ENCODE measurements around the gene NUP210.
A peak's percentile ranks its signal among the peaks of the same experiment; 100 is the strongest.

Gene NUP210

DNA sequence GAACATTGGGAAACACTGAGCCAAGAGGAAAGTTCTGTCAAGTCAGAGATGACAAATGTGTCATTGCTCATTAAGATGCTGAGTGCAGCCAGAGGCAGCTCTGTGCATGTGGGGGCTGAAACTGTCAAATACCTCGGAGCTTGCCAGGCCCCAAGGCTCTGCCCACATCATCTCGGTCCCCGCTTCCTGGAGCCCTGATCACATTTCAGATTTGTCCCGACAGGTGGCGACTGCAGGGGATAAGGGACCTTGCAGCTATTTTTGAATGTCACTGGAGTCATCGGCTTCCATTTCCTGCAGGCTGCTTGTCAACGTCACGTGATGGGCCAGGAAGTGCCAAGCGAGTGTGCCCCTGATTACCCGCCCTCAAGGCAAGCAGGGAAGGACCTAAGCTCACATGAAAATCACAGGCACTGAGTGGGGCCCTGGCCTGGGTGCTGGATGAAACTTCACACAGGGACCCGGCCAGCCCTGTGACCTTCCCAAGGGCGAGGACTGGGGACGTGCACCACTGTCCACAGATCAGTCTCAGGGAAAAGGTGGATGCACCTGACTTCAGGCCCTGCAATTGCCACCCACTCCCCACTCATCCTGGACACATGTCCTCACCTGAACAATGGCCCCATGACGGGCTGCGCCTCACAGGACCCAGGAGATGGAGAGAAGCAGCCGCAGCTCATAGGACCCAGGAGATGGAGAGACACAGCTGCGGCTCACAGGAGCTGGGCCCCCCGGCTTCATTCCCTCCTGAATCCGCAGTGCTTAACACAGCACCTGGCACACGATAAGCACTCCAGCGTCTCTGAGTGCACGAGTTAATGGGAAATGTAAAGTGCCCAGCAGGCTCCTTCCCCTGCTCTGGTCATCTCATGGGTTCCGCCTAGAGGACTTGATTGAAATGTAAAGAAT, 73.4 kb downstream of the NUP210 start:
- peak; percentile 4 for DNase-seq

DNA sequence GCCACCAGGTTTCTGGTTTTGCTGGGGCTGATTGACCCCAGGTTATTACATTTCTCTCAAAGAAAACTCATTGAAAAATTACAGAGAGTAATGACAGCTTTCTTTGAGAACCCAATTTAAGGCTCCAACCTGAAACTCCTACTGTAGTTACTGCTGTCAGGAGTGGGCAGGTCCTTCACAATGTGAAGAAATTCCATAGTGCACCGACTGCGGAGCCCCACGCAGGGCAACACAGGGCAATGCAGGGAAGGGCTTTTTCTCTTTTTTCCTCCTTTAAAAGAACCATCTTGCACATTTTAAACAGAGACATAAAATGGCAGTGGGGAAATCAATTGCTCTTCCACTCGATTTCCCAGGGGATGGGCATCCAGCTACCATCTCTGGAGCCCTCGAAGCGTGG, 74.3 kb downstream of the NUP210 start:
- DNase-seq: no peak

DNA sequence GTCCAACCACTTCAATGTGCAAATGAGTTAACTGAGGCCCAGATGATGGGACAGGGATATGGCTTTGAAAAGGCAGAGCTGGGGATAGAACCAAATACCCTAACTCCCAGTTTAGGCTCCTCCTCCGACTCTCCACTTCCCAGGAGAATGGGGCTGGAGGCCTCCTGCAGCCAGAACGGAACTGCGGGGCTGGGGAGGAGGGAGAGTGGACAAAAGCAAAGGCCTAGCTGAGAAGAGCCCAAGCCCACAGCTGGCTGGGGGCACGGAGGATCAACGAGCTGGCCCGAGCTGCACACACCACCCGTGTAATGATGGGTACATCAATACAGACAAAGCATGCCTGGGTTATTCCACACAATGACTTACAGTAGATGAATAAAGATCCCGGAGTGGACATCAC, 74.8 kb downstream of the NUP210 start:
- no peak for DNase-seq

DNA sequence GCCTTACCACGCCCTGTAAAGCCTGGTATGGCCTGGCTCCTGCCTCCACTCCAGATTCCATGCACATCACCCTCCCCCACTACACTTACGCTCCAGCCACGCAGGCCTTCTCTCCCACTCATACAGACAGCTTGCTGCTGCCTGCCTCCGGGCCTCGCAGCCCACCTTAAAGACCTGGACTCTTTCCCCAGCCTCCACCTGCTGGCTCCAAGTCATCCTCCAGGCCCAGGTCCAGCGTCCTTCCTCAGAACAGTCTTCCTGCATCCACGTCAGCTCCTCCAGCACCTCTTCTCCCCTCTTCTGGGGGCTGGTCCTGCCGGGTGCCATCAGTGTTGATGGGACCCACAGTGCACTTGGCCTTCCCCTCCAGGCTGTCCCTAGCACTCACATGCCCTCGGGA, 75.5 kb downstream of the NUP210 start:
- no peak for DNase-seq

DNA sequence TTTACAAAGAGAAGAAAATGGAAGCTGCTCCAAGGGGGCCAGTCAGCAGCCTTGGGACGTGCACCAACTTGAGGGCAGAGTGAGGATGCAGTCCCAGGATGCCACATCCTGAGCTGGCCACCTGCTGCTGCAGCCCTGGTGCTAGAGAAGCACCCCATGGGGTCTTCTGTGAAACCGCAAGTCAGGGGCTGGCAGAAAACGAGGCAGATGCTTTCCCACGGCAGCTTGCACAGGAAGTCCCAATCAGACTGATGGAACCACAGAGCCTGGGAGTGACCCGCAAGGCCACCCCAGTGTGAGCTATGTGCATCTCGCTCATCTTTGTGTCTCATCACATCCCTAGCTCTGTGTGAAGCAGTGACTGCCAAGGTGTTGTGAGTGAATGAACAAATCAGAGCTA, 76.5 kb downstream of the NUP210 start:
- no peak for DNase-seq

DNA sequence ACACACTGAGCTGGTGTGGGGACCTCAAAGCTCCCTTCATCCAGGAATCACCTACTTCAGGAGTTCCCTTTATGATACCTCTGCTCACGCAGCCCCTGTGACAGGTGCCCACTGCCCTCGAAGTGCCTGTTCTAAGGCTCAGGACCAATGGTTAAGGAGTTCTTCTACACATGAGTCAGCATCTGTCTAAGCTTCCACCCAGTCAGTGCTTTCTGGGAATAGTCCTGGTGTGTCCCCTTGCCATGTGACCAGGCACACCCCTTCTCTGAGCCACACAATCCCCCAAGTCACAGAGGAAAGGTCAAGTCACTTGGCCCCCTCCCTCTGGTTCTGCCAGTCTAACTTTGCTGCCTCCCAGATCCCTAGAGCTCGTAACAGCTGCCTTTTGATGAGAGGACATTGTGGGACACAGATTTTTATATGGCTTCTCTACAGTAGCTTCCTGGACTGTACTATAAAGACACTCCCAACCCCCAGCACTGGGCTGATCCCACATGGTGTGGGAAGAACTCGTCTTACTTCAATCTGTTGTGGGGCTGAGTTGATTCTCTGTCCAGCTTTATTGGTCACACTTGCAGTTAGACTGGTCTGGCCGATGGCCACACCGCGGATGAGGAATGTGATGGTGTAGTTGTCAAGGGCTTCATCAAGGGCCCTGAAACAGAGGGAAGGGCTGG, 78.8 kb downstream of the NUP210 start:
- DNase-seq: no peak

DNA sequence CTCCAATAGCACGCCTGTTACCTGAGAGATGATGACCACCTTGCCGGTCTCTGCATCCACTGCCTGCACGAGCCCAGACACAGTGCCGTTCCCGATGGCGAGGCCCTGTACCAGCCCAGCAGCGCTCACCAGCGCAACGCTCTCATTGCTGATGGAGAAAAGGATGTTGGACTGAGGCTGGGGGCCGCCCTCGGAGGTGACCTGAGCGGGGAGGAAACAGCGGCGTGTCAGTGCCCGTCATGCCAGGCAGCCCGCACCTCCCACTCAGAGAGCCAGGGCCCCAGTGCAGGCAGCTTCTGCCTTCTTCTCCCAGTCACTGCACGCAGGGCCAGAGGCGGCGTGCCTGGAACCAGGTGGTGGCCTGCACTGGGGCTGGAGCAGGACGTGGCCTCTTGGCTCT, 80.3 kb downstream of the NUP210 start:
- no peak for DNase-seq

DNA sequence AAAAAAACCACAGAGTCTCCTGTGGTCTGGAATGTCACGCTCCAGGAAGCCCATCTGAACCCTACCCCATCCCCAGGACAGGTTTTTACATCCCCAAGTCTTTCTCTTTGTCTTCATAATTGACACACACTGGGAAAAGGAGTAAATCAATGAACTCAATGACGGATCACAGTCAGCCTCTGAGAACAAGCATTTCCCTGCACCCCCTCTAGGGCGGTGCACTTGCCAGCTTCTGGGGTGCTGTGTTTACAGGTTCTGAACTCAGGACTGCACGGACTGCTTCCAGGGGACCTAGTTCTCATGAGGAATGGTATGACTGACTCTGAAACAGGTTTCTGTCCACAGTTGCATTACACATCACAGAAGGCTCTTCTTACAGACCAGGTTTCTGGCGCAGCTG, 81.1 kb downstream of the NUP210 start:
- no peak for DNase-seq

DNA sequence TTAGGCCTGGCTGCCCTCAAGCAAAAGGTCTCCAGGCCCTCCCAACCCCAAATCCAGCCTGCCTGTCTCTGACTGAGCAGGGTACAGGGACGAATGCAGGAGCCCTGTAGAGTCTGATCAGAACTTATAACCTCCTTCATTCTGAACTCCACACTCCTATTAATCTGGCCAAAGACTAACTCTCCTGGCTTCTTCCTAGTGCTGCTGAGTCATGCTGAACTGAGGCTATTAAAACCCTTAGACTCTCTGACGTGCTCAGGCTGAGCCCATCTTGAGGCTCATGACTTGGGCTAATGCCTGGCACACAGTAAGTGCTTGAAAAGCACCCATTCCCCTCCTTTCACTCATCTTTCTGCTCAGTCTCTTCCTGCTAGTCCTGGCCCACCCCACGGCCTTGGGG, 81.9 kb downstream of the NUP210 start:
- no peak for DNase-seq

DNA sequence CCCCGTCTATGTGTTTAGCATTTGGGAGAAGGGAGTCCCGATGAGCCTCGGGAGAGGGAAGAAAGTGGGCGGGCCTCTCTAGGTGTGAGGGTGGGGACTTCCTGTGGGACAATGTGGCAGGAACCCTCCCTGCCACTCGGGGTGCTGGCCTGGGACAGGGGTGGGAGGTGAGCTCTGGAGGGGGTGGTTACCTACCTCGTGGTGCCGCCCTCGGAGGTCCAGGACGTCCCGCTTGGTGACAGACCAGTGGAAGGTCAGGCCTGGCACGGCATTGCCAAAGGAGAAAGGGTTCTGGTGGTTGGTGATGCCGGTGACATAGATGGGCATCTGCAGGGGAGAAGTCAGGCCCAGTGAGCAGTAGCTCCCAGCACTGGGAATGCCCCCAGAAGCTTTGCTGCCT, 83.5 kb downstream of the NUP210 start:
- no peak for DNase-seq

DNA sequence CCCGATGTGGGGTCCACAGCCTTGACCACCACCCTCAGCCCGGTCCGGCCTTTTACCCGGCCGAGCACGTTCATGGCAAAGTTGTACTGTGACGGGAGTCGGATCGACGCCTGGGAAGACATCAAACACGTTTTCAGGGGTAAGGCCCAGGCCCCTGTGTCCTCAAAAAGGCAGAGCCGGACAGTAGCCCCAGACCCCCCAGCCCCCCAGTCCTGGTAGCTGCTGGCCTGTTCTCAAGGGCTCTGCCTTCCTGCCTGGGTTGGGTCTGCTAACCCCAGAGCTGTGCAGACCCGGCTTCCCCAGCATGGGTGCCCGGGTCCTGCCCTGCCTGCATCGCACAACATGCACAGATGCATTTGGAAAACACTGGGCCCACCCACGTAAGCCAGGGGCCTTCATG, 84.6 kb downstream of the NUP210 start:
- no peak for DNase-seq

DNA sequence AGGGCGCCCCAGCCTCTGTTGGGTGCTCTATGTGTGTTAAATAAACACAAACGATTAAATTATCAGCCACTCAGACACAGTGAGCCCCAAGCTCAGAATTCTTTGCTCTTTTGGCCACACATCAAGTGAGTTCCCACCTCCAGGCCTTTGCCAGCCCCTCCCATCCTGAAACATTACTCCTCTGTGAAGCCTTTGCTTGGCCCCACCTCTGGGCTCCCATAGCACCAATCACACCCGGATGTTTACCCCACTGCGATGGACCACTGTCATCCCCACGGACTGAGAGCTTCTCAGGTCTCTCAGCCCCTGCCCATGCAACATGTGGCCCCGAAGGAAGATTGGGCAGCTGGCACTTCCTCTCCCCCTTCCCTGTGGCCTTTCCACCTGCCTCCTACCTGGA, 85.1 kb downstream of the NUP210 start:
- DNase-seq: no peak

DNA sequence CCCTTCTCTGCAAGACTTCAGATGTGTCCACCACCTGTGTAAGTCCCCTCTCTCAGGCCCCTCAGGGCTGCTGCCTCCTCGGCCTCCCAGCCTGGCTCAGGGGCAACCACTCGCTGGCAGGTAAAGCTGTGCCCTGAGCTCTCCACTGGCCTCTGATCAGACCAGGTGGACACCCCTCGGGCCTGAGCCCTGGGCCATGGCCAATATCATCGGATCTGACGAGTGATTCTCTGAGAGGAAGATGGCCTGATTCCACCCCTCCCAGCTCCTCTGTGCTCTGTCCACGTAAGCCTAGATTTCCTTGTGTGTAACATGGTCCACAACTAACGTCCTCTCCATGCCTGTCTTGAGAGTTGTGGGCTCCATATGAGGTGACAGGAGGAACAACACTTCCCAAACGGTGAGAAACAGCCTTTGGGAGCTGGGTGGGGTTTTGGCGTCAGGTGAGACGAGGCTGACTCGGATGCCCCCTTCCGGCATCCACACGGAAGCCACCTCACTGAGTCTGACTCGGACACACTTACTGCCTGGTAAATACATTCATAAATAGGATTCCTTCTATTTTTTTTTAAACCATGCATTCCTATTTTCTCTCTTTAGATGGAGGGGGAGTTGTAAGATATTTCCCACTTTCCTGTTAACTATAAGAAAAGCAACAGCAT, 86.8 kb downstream of the NUP210 start:
- DNase-seq: no peak

DNA sequence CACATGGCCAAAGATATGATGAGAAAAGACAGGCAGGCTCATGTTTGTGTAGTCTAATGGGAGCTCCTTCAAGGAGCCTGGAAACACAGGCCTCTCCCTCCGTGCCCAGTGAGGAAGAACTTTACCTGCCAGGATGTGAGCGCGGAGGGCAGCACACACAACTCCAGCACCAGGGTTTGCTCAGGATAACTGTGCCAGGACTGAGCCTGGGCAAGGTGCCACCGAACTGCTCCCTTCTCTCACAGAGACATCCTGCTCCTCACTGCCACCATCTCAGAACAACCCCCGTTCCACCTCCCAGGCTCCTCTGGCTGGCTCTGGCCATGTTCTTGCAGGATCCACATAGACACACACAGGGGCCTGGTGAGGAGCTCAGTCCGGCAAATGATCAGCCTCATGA, 87.4 kb downstream of the NUP210 start:
- no peak for DNase-seq

DNA sequence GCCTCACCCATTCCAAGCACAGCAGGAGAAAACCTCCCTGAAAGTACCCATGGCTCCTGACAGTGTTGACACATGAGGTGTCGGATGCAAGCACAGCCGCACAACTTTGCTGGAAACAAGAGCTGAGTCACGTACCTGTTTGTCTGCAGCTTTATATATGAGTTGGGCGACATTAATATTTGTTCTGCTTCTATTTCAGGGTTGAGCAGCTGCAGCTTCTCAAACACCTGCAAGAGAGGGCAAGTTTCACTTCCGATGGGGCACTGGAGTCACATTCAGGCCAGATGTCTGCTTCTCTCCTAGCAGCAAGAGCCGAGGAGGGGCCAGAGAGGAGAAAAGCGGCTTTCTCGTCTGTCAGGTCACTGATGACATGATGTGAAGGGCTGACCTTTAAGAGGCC, 88.0 kb downstream of the NUP210 start:
- DNase-seq: no peak

DNA sequence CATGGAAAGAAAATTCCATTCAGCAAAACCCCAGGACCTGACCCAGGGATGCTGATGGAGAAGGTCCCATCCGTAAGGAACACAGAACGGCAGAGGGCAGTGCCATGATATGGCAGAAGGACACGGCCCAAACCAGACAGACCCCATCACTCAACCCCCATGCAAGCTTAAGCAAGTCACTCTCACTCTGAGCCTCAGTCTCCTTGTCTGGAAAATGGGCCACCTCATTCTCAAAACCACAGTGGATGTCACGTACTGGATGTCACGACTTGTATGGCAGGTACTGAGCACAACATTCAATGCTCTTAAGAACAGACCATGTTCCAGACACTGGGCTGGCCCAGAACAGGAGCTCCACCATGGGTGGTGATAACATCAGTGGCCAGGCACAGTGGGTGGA, 90.4 kb downstream of the NUP210 start:
- DNase-seq: no peak

DNA sequence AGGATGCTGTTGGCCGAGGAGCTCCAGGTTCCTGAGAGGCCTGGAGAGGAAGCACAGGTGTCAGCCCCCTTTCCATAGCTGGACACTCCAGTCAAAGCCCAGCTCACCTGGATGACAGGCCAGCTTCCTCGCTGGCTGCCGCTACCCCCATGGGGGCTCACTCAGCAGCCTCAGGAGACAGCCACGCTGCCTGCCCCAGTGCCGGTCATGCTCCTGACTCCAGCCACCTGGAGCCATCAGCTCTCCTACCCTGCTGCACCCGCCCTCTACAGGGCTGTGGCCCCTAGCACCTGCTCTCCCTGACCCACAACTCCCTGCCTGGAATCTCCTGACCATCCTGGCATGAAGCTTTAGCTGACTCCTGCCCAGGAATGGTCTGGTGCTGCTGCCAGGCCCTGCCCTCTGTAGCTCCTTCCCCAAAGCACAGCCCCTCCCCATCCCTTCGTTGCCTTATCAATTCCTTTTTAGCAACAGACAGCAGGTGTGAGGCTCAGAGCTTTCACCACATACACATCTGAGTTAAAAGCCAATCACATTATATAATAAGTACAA, 94.2 kb downstream of the NUP210 start:
- DNase-seq: no peak

DNA sequence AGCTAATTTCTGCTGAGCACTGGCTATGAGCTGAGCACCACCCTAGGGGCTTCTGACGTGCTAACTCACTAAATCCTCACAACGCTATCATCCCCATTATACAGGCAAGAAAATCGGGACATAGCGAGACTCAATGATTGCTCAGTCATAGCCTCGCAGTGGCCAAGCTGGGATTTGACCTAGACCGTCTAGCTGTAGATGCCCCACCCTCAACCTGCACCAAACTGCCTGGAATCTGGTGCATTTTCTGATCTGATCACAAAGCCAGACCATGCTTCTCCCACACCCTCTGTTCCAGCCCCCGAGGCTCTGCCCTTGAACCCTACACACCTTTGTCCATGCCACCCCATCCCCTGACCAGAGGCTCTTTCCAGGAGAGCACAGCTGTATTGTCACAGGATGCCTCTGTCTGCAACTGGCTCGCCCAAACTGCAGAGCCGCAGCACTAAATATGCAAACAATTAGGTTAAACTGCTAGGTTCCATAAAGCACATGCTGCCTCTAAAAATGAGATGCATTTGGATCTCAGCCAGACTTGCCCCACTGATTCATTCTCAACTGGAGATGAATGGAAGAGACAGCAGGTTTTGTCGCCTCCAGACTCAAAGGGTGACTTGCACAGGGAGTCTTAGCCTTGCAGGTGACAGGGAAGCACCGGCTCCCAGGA, 95.2 kb downstream of the NUP210 start:
- no peak for DNase-seq

DNA sequence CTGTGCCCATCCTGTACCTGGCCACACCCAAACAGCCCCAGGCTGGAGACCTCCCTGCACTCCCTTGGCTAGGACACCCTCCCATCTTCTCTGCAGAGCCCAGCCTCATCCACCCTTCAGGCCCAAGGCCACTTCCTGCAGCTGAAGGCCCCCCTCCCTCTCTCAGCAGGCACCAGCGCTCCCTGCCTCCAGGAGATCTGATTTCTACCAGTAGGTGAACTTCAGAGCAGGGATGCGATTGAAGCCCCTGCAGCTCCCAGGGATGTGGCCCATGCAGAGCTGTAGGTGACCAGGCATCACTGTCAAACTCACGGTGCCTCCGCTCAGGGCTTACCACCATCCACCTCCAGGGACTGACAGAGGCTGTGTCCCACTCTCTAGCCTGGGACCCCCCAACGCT, 96.3 kb downstream of the NUP210 start:
- DNase-seq: no peak

DNA sequence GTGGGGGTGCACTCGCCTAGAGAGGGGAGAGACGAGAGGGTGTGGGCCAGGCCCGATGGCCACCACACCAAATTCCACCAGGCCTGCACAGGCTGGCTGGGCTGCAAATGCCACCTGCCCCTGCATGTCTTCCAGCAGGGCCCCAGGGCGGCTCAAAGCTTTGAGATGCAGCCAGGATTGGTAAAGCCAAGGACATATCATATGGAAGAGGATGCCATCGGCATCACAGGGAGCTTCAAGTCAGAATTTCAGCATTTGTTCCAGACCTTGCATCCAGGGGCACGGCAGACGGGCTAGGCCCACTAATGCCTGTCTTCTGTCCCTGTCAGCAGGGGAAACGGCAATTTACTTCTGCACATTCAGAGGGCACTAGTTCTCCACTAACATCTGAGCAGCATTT, 97.8 kb downstream of the NUP210 start:
- no peak for DNase-seq

DNA sequence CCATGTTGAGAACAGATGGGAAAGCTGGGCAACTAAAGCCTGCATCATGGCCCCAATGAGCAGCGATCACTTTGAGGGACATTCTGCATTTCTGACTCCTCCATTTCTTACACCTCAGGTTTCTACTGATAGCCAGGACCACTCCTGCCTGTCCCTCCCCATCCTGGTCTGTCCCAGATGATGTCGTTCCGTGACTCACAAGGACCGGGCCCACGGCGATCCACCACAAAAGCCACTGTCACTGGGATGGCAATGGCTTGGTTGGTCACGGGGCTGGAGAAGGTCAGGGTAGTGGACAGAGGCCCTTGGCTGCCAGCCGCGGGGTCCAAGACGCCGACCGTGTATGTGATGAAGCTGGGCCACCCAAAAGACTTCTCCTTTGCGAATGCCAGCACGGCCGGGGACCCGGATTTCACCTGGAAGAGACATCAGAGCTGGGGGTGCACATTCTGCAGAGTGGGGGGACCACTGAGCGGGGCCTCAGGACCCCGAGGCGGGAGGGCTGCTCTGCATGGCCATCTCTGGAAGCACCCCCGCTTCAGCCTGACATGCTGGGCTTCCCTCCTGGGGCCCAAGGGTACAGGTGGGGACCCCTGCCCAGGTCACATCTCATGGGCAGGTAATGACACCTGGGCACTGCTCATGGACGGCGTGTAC, 100.4 kb downstream of the NUP210 start:
- no peak for DNase-seq

DNA sequence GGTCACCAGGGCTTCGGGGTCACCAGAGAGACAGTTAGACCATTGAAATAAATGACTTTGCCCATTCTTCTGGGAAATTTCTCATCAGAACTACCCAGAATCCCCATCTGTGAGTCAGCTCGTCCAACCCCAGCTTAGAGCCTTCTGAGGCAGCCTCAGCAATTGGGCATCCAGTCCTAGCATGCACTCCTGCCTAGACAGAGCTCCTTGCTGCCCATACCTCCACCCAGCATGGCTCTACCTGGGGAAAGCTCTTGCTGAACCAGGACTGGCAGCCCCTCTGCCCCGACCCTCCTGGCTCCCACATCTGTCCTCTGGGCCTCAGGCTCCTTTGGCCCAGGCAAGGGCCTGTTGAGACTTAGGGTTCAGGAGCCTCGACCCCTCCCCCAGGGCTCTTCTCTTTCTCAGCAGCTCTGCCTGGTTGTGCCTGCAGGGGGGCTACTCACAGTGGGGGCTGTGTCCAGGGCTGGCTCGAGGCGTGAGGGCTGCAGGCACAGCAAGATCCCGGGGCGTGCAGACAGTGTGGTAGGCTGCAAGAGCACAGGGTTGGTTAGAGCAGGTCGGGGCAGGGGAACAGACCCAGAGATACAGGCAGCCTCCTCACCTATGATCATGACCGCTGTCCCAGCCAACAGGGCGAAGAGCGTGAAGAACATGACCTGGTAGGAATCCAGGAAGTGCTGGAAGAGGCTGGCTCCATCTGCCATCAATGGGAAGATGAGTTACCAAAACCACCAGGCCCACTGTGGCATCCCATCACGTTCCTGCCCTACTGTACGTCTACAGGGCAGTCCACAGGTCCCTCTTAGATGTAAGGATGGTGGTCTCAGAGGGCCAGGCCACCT, 101.3 kb downstream of the NUP210 start:
- DNase-seq: no peak

All from OCI-M1 (cell line).